Type B pancreatic cell (in vitro differentiated cells): ENCODE data around the gene ABHD17B. TPM values are rescaled to one million over a fixed set of nuclear protein-coding genes. Genes with fewer than 3 reads are reported as not detected.

Source experiments
- DNase-seq: peaks from one replicate; pipeline ENCODE4 v3.0.0; 2021; ENCODE audit warnings: mixed read lengths; ENCODE audit not compliant: unreplicated experiment; ENCODE audit errors: extremely low spot score
- H3K27ac Mint-ChIP-seq: 2 replicates; pipeline ENCODE4 v1.8.0; 2021; ENCODE audit warnings: mild to moderate bottlenecking, mixed read lengths
- H3K27me3 Mint-ChIP-seq: 2 replicates; pipeline ENCODE4 v1.8.0; 2021; ENCODE audit warnings: mixed read lengths
- H3K36me3 Mint-ChIP-seq: 2 replicates; pipeline ENCODE4 v1.8.0; 2021; ENCODE audit warnings: mixed read lengths
- H3K4me1 Mint-ChIP-seq: one replicate; pipeline ENCODE4 v1.8.0; 2021; ENCODE audit warnings: mixed read lengths; ENCODE audit not compliant: unreplicated experiment
- H3K4me3 Mint-ChIP-seq: 2 replicates; pipeline ENCODE4 v1.8.0; 2021; ENCODE audit warnings: mild to moderate bottlenecking, mixed read lengths
- H3K9me3 Mint-ChIP-seq: 2 replicates; pipeline ENCODE4 v1.8.0; 2021; ENCODE audit warnings: mixed read lengths
- total RNA-seq: library from RNA; stranded (reverse); gene quantifications from 2 replicates; pipeline ENCODE4 v1.2.1, GENCODE V29; 2021; ENCODE audit warnings: low replicate concordance
- TF ChIP-seq, protein P1 (sequence below): fragments of 200-600 bp; sonication (generic); conservative IDR thresholded peaks from 2 replicates; pipeline ENCODE4 v1.5.0; 2021; ENCODE audit warnings: antibody characterized with exemption, mild to moderate bottlenecking

ABHD17B gene
- total RNA-seq, 1 donor from 2014 or later: 35.7 TPM

GRCh38 chr9:71941060-71941568, 30.1 kb upstream of the ABHD17B start:
- TF ChIP-seq, protein P1, sequence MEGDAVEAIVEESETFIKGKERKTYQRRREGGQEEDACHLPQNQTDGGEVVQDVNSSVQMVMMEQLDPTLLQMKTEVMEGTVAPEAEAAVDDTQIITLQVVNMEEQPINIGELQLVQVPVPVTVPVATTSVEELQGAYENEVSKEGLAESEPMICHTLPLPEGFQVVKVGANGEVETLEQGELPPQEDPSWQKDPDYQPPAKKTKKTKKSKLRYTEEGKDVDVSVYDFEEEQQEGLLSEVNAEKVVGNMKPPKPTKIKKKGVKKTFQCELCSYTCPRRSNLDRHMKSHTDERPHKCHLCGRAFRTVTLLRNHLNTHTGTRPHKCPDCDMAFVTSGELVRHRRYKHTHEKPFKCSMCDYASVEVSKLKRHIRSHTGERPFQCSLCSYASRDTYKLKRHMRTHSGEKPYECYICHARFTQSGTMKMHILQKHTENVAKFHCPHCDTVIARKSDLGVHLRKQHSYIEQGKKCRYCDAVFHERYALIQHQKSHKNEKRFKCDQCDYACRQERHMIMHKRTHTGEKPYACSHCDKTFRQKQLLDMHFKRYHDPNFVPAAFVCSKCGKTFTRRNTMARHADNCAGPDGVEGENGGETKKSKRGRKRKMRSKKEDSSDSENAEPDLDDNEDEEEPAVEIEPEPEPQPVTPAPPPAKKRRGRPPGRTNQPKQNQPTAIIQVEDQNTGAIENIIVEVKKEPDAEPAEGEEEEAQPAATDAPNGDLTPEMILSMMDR: no peak
- no peak for DNase-seq
- Mint-ChIP-seq H3K9me3 (no peaks in the 10 kb centered on the region), H3K27ac (no peak overlapping the region), H3K4me1 (peaks cover 27% of the 10 kb centered on the region), H3K27me3 (no peaks in the 10 kb centered on the region), H3K4me3 (no peak overlapping the region), H3K36me3 (no peaks in the 10 kb centered on the region)

GRCh38 chr9:71937898-71938297, 26.9 kb upstream of the ABHD17B start:
- H3K36me3 Mint-ChIP-seq: no peaks in the 10 kb centered on the region
- peaks cover 16% of the 10 kb centered on the region for H3K4me1 Mint-ChIP-seq
- H3K27ac Mint-ChIP-seq: no peak overlapping the region
- no peak overlapping the region for H3K4me3 Mint-ChIP-seq
- H3K27me3 Mint-ChIP-seq: no peaks in the 10 kb centered on the region
- no peak for DNase-seq
- TF ChIP-seq, protein P1: no peak
- no peaks in the 10 kb centered on the region for H3K9me3 Mint-ChIP-seq

DNA sequence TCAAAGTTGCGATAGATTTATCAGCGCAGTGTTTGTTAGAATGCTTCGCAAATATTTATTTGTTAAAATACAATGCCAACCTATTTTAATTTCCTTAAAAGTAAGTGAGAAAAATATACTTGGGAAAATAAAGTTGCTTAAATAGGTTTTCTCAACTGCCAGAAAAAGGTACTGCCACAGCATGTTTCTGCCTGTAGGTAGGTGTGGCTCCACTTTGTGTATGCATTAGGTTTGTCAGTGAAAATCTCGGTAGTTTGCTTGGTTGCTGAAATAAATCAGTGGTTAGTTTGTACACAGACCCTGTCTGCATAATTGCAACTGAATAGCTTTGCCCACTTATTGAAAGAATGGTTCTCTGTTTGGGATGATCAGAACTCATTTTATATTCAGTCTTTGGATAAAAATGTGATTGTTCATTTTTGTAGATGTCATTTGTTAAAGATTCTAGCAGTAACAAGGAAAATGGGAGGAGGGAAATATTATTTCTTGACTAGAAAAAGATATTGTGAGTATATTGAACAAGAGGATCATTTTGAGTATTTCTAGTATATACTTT, 26.2 kb upstream of the ABHD17B start:
- Mint-ChIP-seq H3K36me3 (no peaks in the 10 kb centered on the region), H3K27me3 (no peaks in the 10 kb centered on the region), H3K27ac (peak overlapping the region; percentile 27), H3K4me3 (peak overlapping the region; percentile 13), H3K4me1 (peaks cover 16% of the 10 kb centered on the region), H3K9me3 (no peaks in the 10 kb centered on the region)
- DNase-seq: no peak
- TF ChIP-seq, protein P1: no peak

DNA sequence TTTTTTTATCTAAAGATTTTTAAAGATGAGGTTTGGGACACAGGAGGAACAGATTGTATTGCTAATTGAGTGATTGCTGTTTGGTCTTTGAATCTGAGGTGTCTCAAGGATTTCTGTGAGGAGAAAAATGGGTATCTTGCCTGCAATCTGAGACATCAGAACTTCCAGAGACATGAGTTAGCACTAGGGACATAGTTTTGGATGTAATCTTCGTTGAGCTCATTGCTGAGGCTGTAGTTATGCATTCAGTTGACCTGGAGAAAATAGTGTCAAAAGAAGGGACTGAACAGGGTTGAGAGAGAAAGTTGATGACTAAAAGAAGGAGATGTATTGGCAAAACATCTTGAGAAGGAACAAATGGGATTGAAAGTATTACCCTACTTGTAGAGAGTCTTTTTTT, 25.1 kb upstream of the ABHD17B start:
- Mint-ChIP-seq H3K36me3 (no peaks in the 10 kb centered on the region), H3K27me3 (no peaks in the 10 kb centered on the region), H3K9me3 (no peaks in the 10 kb centered on the region), H3K27ac (peak overlapping the region; percentile 24), H3K4me3 (no peak overlapping the region), H3K4me1 (peaks cover 7% of the 10 kb centered on the region)
- TF ChIP-seq, protein P1: no peak
- DNase-seq: no peak

- no peaks in the 10 kb centered on the region for H3K36me3 Mint-ChIP-seq
- TF ChIP-seq, protein P1: no peak
- H3K4me1 Mint-ChIP-seq: peaks cover 14% of the 10 kb centered on the region
- no peak for DNase-seq
- H3K27ac Mint-ChIP-seq: no peak overlapping the region
- H3K9me3 Mint-ChIP-seq: no peaks in the 10 kb centered on the region
- no peak overlapping the region for H3K4me3 Mint-ChIP-seq
- H3K27me3 Mint-ChIP-seq: no peaks in the 10 kb centered on the region
These were observed 20.2 kb upstream of the ABHD17B start for GRCh38 chr9:71931166-71931565.
